GM23338 (cell line): Measurements from ENCODE around the gene SOAT2. TPM values are rescaled to one million over a fixed set of nuclear protein-coding genes. Genes with fewer than 3 reads are reported as not detected.

ENCODE experiments used
- ATAC-seq: fragments of 200-7000 bp; cut with Tn5 transposase; 3 replicates; pipeline ENCODE4 v1.9.1; 2020
- DNase-seq: peaks from one replicate; pipeline ENCODE4 v3.0.0-alpha.2; 2015; ENCODE audit warnings: low spot score
- H2AFZ ChIP-seq: fragments of 200-600 bp; sonication (generic); 2 replicates; pipeline ENCODE4 v1.8.0; 2016; ENCODE audit warnings: antibody characterized with exemption, mild to moderate bottlenecking, moderate library complexity
- H3F3A ChIP-seq: fragments of 200-600 bp; sonication (generic); replicated peaks from 2 replicates; pipeline ENCODE4 v1.8.0; 2017; ENCODE audit warnings: antibody characterized with exemption, mixed run types, low read depth
- H3K27ac ChIP-seq: fragments of 200-600 bp; sonication (generic); 2 replicates; pipeline ENCODE4 v1.6.1; 2016; ENCODE audit warnings: low read depth
- H3K27me3 ChIP-seq: fragments of 200-600 bp; sonication (generic); 2 replicates; pipeline ENCODE4 v1.8.0; 2016; ENCODE audit warnings: mild to moderate bottlenecking, mixed run types, moderate library complexity; ENCODE audit not compliant: insufficient read depth
- H3K36me3 ChIP-seq: fragments of 200-600 bp; sonication (generic); 2 replicates; pipeline ENCODE4 v1.8.0; 2016; ENCODE audit warnings: mild to moderate bottlenecking; ENCODE audit not compliant: insufficient read depth
- H3K4me1 ChIP-seq: fragments of 200-600 bp; sonication (generic); 2 replicates; pipeline ENCODE4 v1.8.0; 2016; ENCODE audit warnings: mild to moderate bottlenecking, moderate library complexity; ENCODE audit not compliant: insufficient read depth
- H3K4me2 ChIP-seq: fragments of 200-600 bp; sonication (generic); 2 replicates; pipeline ENCODE4 v1.7.1; 2017; ENCODE audit warnings: mixed run types
- H3K4me3 ChIP-seq: fragments of 200-600 bp; sonication (generic); 2 replicates; pipeline ENCODE4 v1.6.1; 2016; ENCODE audit warnings: mixed run types
- H3K79me2 ChIP-seq: fragments of 200-600 bp; sonication (generic); replicated peaks from 2 replicates; pipeline ENCODE4 v1.8.0; 2017; ENCODE audit warnings: mild to moderate bottlenecking; ENCODE audit not compliant: insufficient read depth
- H3K9me2 ChIP-seq: fragments of 200-600 bp; sonication (generic); 2 replicates; pipeline ENCODE4 v1.8.0; 2017; ENCODE audit not compliant: insufficient read depth
- H4K20me1 ChIP-seq: fragments of 200-600 bp; sonication (generic); replicated peaks from 2 replicates; pipeline ENCODE4 v1.8.0; 2017; ENCODE audit warnings: mild to moderate bottlenecking; ENCODE audit not compliant: insufficient read depth
- H3K27ac Mint-ChIP-seq: 2 replicates; pipeline ENCODE4 v1.8.0; 2020; ENCODE audit warnings: inconsistent platforms, mild to moderate bottlenecking, moderate library complexity, mixed read lengths
- H3K27me3 Mint-ChIP-seq: 3 replicates; pipeline ENCODE4 v1.8.0; 2022; ENCODE audit warnings: low read depth, mild to moderate bottlenecking, moderate library complexity, mixed read lengths, inconsistent platforms; ENCODE audit not compliant: insufficient read depth, poor library complexity
- H3K36me3 Mint-ChIP-seq: 3 replicates; pipeline ENCODE4 v1.8.0; 2021; ENCODE audit warnings: low read depth, mild to moderate bottlenecking, inconsistent platforms, moderate library complexity, mixed read lengths
- H3K4me1 Mint-ChIP-seq: 3 replicates; pipeline ENCODE4 v1.8.0; 2020; ENCODE audit warnings: mild to moderate bottlenecking, inconsistent platforms, mixed read lengths
- H3K4me3 Mint-ChIP-seq: 3 replicates; pipeline ENCODE4 v1.8.0; 2021; ENCODE audit warnings: moderate library complexity, mild to moderate bottlenecking, inconsistent platforms, mixed read lengths
- H3K9me3 Mint-ChIP-seq: 3 replicates; pipeline ENCODE4 v1.8.0; 2020; ENCODE audit warnings: moderate library complexity, mild to moderate bottlenecking, inconsistent platforms, mixed read lengths
- CREB1 ChIP-seq: fragments of 250-450 bp; sonication (Bioruptor Pico); IDR thresholded peaks from 2 replicates; pipeline ENCODE4 v1.5.0; 2020; ENCODE audit warnings: low read depth, mild to moderate bottlenecking, moderate library complexity
- CTCF ChIP-seq, 2 experiments: fragments of 200-600 bp in 1 of 2; sonication (generic) in 1 of 2; conservative IDR thresholded peaks; 2 replicates each; pipeline versions ENCODE4 v1.5.1 to v1.6.1; 2016 to 2017; ENCODE audit warnings: antibody characterized with exemption in 2 of 2, low read depth in 2 of 2, mild to moderate bottlenecking in 2 of 2, moderate library complexity in 1 of 2
- ETS1 ChIP-seq: IDR thresholded peaks from 2 replicates; pipeline ENCODE4 v1.6.1; 2016; ENCODE audit warnings: antibody characterized with exemption
- EZH2 ChIP-seq: fragments of 200-600 bp; sonication (generic); IDR thresholded peaks from one replicate; pipeline ENCODE4 v1.8.0; 2017; ENCODE audit warnings: antibody characterized with exemption, mild to moderate bottlenecking, low read depth; ENCODE audit not compliant: unreplicated experiment
- EZH2phosphoT487 ChIP-seq: fragments of 200-600 bp; sonication (generic); IDR thresholded peaks from one replicate; pipeline ENCODE4 v1.8.1; 2018; ENCODE audit warnings: antibody characterized with exemption; ENCODE audit not compliant: unreplicated experiment
- POLR2AphosphoS5 ChIP-seq: IDR thresholded peaks from 2 replicates; pipeline ENCODE4 v1.6.1; 2016; ENCODE audit warnings: antibody characterized with exemption, low read depth
- STAT1 ChIP-seq: IDR thresholded peaks from one replicate; pipeline ENCODE4 v1.6.1; 2016; ENCODE audit warnings: antibody characterized with exemption; ENCODE audit not compliant: unreplicated experiment
- ZNF114 ChIP-seq: fragments of 250-450 bp; sonication (Bioruptor Pico); IDR thresholded peaks from 2 replicates; pipeline ENCODE4 v1.5.0; 2020; ENCODE audit warnings: mild to moderate bottlenecking, moderate library complexity
- ZNF331 ChIP-seq: fragments of 250-450 bp; sonication (Bioruptor Pico); IDR thresholded peaks from 2 replicates; pipeline ENCODE4 v1.5.0; 2020; ENCODE audit warnings: low read depth, mild to moderate bottlenecking, moderate library complexity
- ZNF462 ChIP-seq: fragments of 250-450 bp; sonication (Bioruptor Pico); IDR thresholded peaks from 2 replicates; pipeline ENCODE4 v1.5.0; 2020; ENCODE audit warnings: mild to moderate bottlenecking, moderate library complexity
- polyA plus RNA-seq: library from polyadenylated mRNA; unstranded; fragments of >200 nt; fragmentation: Nextera tagmentation; extraction: Ambion mirVana; gene quantifications from 2 replicates; pipeline ENCODE4 v1.2.1, GENCODE V29; 2016
- total RNA-seq: library from RNA; depleted of rRNA; stranded (reverse); fragments of >200 nt; shearing (Covaris generic); gene quantifications from 2 replicates; pipeline ENCODE4 v1.2.3, GENCODE V29; 2014
- TF ChIP-seq, protein P1 (sequence below): IDR thresholded peaks from one replicate; pipeline ENCODE4 v1.6.1; 2018; ENCODE audit warnings: antibody characterized with exemption; ENCODE audit not compliant: unreplicated experiment

The SOAT2 gene
- total and polyA plus RNA-seq, 2 experiments from 2014 or later: not detected

DNA sequence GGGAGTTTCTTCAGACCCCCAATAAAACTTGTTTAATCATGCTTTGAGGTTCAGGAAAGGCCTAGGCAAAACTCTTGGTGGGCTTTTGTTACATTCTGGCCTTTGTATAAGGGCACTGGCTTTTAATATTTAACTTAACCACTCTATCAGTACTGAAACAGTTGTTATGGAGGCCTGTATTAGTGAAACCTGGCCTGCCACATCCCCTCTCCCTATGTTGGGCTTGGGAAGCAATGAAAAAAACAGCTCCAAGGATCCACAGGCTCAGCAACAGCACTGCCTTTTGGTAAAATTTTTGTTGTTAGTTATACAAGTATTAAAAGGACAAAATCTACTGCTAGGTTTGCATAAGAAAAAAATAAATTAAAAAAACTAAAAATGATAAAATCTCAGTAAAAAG lies 10.7 kb downstream of the SOAT2 start (continued):
- TF ChIP-seq ZNF462 (CRISPR knock-in tag): no peak
- no peak for TF ChIP-seq CREB1 (CRISPR knock-in tag)
- TF ChIP-seq ZNF331 (CRISPR knock-in tag): no peak
- no peak for TF ChIP-seq EZH2
- TF ChIP-seq STAT1: no peak

DNA sequence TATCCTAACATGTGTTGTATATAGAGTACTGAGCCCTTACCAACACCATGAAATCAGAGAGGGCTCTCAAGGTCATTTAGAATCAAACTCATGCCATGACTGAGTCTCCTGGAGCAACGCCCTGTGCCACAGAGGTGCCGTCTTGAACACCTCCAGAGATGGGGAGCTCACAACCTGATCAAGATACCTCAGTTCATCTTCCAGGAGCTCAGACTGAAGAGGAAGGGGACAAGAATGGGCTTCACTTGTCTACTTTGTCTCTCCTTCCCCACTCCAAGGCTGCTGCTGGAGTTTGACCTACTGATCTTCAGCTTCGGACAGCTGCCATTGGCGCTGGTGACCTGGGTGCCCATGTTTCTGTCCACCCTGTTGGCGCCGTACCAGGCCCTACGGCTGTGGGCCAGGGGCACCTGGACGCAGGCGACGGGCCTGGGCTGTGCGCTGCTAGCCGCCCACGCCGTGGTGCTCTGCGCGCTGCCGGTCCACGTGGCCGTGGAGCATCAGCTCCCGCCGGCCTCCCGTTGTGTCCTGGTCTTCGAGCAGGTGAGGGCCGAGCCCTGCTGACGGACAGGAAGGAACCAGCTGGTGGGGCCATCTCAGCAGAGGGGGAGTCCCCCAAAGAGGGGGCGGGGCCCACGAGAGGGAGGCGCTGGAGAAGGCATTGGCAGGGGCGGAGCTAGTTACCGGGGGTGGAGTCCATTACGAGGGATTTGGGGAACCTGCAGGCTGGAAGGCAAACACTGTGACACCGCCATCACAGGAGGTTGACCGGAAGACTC lies 12.0 kb downstream of the SOAT2 start:
- Histone ChIP-seq H2AFZ (peak overlapping the region; percentile 93), H3K79me2 (no peaks in the 10 kb centered on the region), H4K20me1 (no peaks in the 10 kb centered on the region), H3K4me2 (no peak overlapping the region), H3K27me3 (no peaks in the 10 kb centered on the region), H3K27ac (no peak overlapping the region), H3F3A (0 out of 2 replicates have a peak, but pooled peaks cover 4% of the 10 kb centered on the region), H3K4me1 (no peaks in the 10 kb centered on the region), H3K9me2 (0 out of 2 replicates have a peak, but pooled peaks cover 3% of the 10 kb centered on the region), H3K4me3 (no peak overlapping the region), H3K36me3 (no peaks in the 10 kb centered on the region; the same call in 1 of the 2 replicates)
- ATAC-seq (peak; percentile 97), DNase-seq (peak; percentile 97)
- H3K36me3 Mint-ChIP-seq: no peaks in the 10 kb centered on the region
- H3K27ac Mint-ChIP-seq: no peak overlapping the region
- H3K4me1 Mint-ChIP-seq: no peaks in the 10 kb centered on the region; the same call in 2 of the 3 replicates
- H3K4me3 Mint-ChIP-seq: no peak overlapping the region
- peaks cover 6% of the 10 kb centered on the region; the same call in 2 of the 3 replicates for H3K9me3 Mint-ChIP-seq
- peaks cover 7% of the 10 kb centered on the region for H3K27me3 Mint-ChIP-seq
- TF ChIP-seq ZNF114 (CRISPR knock-in tag): no peak
- TF ChIP-seq ZNF331 (CRISPR knock-in tag): no peak
- no peak for TF ChIP-seq EZH2phosphoT487
- no peak for TF ChIP-seq EZH2
- TF ChIP-seq, protein P1, sequence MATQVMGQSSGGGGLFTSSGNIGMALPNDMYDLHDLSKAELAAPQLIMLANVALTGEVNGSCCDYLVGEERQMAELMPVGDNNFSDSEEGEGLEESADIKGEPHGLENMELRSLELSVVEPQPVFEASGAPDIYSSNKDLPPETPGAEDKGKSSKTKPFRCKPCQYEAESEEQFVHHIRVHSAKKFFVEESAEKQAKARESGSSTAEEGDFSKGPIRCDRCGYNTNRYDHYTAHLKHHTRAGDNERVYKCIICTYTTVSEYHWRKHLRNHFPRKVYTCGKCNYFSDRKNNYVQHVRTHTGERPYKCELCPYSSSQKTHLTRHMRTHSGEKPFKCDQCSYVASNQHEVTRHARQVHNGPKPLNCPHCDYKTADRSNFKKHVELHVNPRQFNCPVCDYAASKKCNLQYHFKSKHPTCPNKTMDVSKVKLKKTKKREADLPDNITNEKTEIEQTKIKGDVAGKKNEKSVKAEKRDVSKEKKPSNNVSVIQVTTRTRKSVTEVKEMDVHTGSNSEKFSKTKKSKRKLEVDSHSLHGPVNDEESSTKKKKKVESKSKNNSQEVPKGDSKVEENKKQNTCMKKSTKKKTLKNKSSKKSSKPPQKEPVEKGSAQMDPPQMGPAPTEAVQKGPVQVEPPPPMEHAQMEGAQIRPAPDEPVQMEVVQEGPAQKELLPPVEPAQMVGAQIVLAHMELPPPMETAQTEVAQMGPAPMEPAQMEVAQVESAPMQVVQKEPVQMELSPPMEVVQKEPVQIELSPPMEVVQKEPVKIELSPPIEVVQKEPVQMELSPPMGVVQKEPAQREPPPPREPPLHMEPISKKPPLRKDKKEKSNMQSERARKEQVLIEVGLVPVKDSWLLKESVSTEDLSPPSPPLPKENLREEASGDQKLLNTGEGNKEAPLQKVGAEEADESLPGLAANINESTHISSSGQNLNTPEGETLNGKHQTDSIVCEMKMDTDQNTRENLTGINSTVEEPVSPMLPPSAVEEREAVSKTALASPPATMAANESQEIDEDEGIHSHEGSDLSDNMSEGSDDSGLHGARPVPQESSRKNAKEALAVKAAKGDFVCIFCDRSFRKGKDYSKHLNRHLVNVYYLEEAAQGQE: no peak
- no peak for TF ChIP-seq CTCF (conservative IDR thresholded peaks at IDR 0.05; ENCODE audit: low read depth in 2 of 2)
- no peak for TF ChIP-seq ETS1
- TF ChIP-seq POLR2AphosphoS5: no peak
